ENCODE results near the gene LMO7. TPM values are rescaled to one million over a fixed set of nuclear protein-coding genes. Genes with fewer than 3 reads are reported as not detected.

LMO7 gene
- polyA plus RNA-seq, 1 experiment = 76.9 TPM

DNA sequence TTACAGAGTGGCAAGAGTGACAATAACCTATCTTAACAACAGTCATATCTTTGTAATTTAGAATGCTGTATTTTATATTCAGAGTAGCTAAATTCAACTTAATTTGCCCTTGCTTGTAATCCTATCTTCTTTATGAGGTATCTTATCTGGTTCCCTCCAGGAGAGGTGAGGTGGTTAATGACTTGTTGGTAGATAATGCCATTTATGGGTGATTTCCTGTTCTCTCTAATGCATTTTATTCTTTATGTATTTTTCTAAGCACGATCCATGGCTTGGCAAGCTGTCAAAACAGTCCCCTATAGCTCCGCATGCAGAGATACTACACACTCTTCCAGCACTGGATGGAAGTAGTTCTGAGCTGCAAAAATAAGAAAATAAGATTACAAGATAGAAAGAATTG lies 267.9 kb downstream of the LMO7 start:
- Histone ChIP-seq H3K4me3 (ENCODE audit: low read depth, low read length) (no peak overlapping the region), H3K27ac (ENCODE audit: low read depth, low read length) (no peak overlapping the region), H3K9me3 (ENCODE audit: control insufficient read depth, insufficient read depth, low read length) (peaks cover 2% of the 10 kb centered on the region; the same call in 1 of the 2 replicates), H3K27me3 (ENCODE audit: control insufficient read depth, insufficient read depth, low read length) (no peaks in the 10 kb centered on the region)
- POLR2A ChIA-PET = no interaction called here
- no peak for DNase-seq (ENCODE audit: low read depth, low spot score)
- CTCF ChIA-PET = no interaction called here
- TF ChIP-seq, protein P1, sequence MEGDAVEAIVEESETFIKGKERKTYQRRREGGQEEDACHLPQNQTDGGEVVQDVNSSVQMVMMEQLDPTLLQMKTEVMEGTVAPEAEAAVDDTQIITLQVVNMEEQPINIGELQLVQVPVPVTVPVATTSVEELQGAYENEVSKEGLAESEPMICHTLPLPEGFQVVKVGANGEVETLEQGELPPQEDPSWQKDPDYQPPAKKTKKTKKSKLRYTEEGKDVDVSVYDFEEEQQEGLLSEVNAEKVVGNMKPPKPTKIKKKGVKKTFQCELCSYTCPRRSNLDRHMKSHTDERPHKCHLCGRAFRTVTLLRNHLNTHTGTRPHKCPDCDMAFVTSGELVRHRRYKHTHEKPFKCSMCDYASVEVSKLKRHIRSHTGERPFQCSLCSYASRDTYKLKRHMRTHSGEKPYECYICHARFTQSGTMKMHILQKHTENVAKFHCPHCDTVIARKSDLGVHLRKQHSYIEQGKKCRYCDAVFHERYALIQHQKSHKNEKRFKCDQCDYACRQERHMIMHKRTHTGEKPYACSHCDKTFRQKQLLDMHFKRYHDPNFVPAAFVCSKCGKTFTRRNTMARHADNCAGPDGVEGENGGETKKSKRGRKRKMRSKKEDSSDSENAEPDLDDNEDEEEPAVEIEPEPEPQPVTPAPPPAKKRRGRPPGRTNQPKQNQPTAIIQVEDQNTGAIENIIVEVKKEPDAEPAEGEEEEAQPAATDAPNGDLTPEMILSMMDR (IDR thresholded peaks at IDR 0.05; ENCODE audit: low read depth, low read length) = no peak

DNA sequence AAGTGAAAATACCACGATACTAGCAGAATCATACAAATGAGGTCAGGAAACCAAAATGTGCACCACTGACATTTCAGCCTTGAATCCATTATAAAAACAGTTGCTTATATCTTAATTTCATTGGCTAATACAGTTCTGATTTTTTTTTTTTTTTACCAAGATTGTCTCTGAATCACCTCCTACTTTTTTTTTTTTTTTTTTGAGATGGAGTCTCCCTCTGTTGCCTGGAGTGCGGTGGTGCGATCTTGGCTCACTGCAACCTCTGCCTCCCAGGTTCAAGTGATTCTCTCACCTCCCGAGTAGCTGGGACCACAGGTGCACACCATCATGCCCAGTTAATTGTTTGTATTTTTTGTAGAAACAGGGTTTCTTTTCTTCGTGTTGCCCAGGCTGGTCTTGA lies 270.2 kb downstream of the LMO7 start:
- no peak for DNase-seq (ENCODE audit: low read depth, low spot score)
- TF ChIP-seq, protein P1 (IDR thresholded peaks at IDR 0.05; ENCODE audit: low read depth, low read length) = no peak
- Histone ChIP-seq H3K27ac (ENCODE audit: low read depth, low read length) (no peak overlapping the region), H3K4me3 (ENCODE audit: low read depth, low read length) (no peak overlapping the region), H3K27me3 (ENCODE audit: control insufficient read depth, insufficient read depth, low read length) (no peaks in the 10 kb centered on the region), H3K9me3 (ENCODE audit: control insufficient read depth, insufficient read depth, low read length) (no peaks in the 10 kb centered on the region)
- POLR2A ChIA-PET = no interaction called here
- CTCF ChIA-PET = no interaction called here

DNA sequence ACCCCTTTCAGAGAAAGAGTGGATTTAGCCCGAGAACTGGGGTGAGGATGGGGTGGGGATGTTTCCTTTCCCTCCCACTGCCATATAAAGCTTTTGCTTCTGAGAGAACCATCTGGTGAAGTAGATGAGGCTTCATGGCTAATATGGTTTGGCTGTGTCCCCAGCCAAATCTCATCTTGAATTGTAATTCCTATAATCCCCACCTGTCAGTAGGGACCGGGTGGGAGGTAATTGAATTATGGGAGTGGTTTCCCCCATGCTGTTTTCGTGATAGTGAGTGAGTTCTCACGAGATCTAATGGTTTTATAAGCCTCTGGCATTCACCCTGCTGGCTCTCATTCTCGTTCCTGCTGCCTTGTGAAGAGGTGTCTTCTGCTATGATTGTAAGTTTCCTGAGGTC lies 270.9 kb downstream of the LMO7 start:
- no peak for DNase-seq (ENCODE audit: low read depth, low spot score)
- Histone ChIP-seq H3K27ac (ENCODE audit: low read depth, low read length) (no peak overlapping the region), H3K27me3 (ENCODE audit: control insufficient read depth, insufficient read depth, low read length) (no peaks in the 10 kb centered on the region), H3K4me3 (ENCODE audit: low read depth, low read length) (no peak overlapping the region), H3K9me3 (ENCODE audit: control insufficient read depth, insufficient read depth, low read length) (no peaks in the 10 kb centered on the region)
- CTCF ChIA-PET = interaction anchor here (1.4 kb wide), 1 partner anchor 567 kb away, joined by 4 read pairs; no protein-coding TSS in a partner anchor
- TF ChIP-seq, protein P1 (IDR thresholded peaks at IDR 0.05; ENCODE audit: low read depth, low read length) = no peak
- POLR2A ChIA-PET = no interaction called here

DNA sequence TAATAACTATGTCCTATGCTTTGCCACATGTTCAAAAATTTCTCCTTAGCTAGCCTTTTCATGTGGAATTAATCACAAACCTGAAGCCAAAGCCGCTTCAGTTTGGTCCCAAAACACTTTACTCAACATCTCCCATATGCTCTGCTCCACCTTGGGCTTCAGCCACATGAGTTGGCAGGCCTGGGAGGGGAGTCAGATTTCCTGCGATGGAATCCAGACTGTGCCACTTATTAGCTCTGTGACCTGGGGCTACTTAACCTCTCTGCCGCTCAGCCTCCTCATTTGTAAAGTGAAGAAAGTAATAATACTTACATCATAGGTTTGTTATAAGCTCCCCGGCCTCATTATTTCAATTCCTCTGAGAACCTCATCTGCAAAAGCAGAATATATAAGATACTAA lies 272.0 kb downstream of the LMO7 start:
- TF ChIP-seq, protein P1 (IDR thresholded peaks at IDR 0.05; ENCODE audit: low read depth, low read length) = no peak
- POLR2A ChIA-PET = no interaction called here
- no peak for DNase-seq (ENCODE audit: low read depth, low spot score)
- Histone ChIP-seq H3K4me3 (ENCODE audit: low read depth, low read length) (no peak overlapping the region), H3K27ac (ENCODE audit: low read depth, low read length) (no peak overlapping the region), H3K9me3 (ENCODE audit: control insufficient read depth, insufficient read depth, low read length) (no peaks in the 10 kb centered on the region), H3K27me3 (ENCODE audit: control insufficient read depth, insufficient read depth, low read length) (no peaks in the 10 kb centered on the region)
- CTCF ChIA-PET = interaction anchor here (1.4 kb wide), 1 partner anchor 566 kb away, joined by 4 read pairs; no protein-coding TSS in a partner anchor

Other genes starting within 250 kb of the LMO7 start
- 8.0 TPM in 2 replicates for gene TBC1D4, start 154.2 kb upstream of the LMO7 start, polyA plus RNA-seq (2011; rRNA removed)
- gene COMMD6, start 98.5 kb upstream of the LMO7 start, polyA plus RNA-seq (2011; rRNA removed) = 236 and 351 TPM in 2 replicates
- gene UCHL3, start 86.5 kb upstream of the LMO7 start, polyA plus RNA-seq (2011; rRNA removed) = 73.1 and 95.5 TPM in 2 replicates